Measurements from ENCODE around the gene ANKS4B. TPM values are rescaled to one million over a fixed set of nuclear protein-coding genes. Genes with fewer than 3 reads are reported as not detected.
"Not testable (repeated sequence)": the region's sequence is repeated elsewhere in the genome, so short reads cannot be mapped to it uniquely, and the experiment has no call there.

Gene ANKS4B
- total RNA-seq, 1 experiment from 2014 or later, result 3.2 TPM

GRCh38 chr16:21192991-21193390 is 40.5 kb upstream of the ANKS4B start:
- TF ChIP-seq CTCF (IDR thresholded peaks at IDR 0.05; ENCODE audit: unreplicated experiment), result no peak

GRCh38 chr16:21194771-21195301 is 38.7 kb upstream of the ANKS4B start:
- H3K27me3 Mint-ChIP-seq (ENCODE audit: unreplicated experiment), result peaks cover 15% of the 10 kb centered on the region
- no TSS peak for BruUV-seq (replicated peaks)
- no peak overlapping the region for H3K27ac Mint-ChIP-seq (ENCODE audit: unreplicated experiment)
- no peaks in the 10 kb centered on the region for H3K9me3 Mint-ChIP-seq (ENCODE audit: low read depth, unreplicated experiment)
- intact Hi-C loops (cut with micrococcal nuclease; ENCODE audit: unreplicated experiment), result no loop called here
- H3K4me3 Mint-ChIP-seq (ENCODE audit: low read depth, unreplicated experiment), result no peak overlapping the region
- no peaks in the 10 kb centered on the region for H3K36me3 Mint-ChIP-seq (ENCODE audit: insufficient read depth, unreplicated experiment)
- DNase-seq, result no peak
- H3K4me1 Mint-ChIP-seq (ENCODE audit: low read depth, unreplicated experiment), result peaks cover 9% of the 10 kb centered on the region
- no peak for TF ChIP-seq CTCF (IDR thresholded peaks at IDR 0.05; ENCODE audit: unreplicated experiment)
- CTCF ChIA-PET, result interaction anchor here (0.7 to 1.1 kb wide), 3 partner anchors 25 to 67 kb away, joined by 3 read pairs; partner anchors contain the start of gene LDAF1

More at GRCh38 chr16:21192991-21193390, 40.5 kb upstream of the ANKS4B start:
- Mint-ChIP-seq H3K27me3 (ENCODE audit: unreplicated experiment) (peaks cover 15% of the 10 kb centered on the region), H3K9me3 (ENCODE audit: low read depth, unreplicated experiment) (no peaks in the 10 kb centered on the region), H3K4me3 (ENCODE audit: low read depth, unreplicated experiment) (no peak overlapping the region), H3K36me3 (ENCODE audit: insufficient read depth, unreplicated experiment) (peaks cover 13% of the 10 kb centered on the region), H3K4me1 (ENCODE audit: low read depth, unreplicated experiment) (no peaks in the 10 kb centered on the region), H3K27ac (ENCODE audit: unreplicated experiment) (no peak overlapping the region)
- no TSS peak for BruUV-seq (replicated peaks)
- no peak for DNase-seq
- CTCF ChIA-PET, result interaction anchor here (0.5 to 1.5 kb wide), 2 partner anchors 51 to 108 kb away, joined by 4 to 9 read pairs; no protein-coding TSS in a partner anchor
- intact Hi-C loops (cut with micrococcal nuclease; ENCODE audit: unreplicated experiment), result no loop called here

- intact Hi-C loops (cut with micrococcal nuclease; ENCODE audit: unreplicated experiment); H3K4me3 Mint-ChIP-seq (ENCODE audit: low read depth, unreplicated experiment); BruUV-seq (replicated peaks); H3K36me3 Mint-ChIP-seq (ENCODE audit: insufficient read depth, unreplicated experiment); H3K9me3 Mint-ChIP-seq (ENCODE audit: low read depth, unreplicated experiment); H3K27ac Mint-ChIP-seq (ENCODE audit: unreplicated experiment); DNase-seq: not testable (repeated sequence)
- Mint-ChIP-seq H3K4me1 (ENCODE audit: low read depth, unreplicated experiment) (peaks cover 14% of the 10 kb centered on the region), H3K27me3 (ENCODE audit: unreplicated experiment) (peaks cover 15% of the 10 kb centered on the region)
- CTCF ChIA-PET, result interaction anchor here (0.7 to 1.1 kb wide), 3 partner anchors 24 to 66 kb away, joined by 3 read pairs; partner anchors contain the start of gene LDAF1
These were observed 38.2 kb upstream of the ANKS4B start for GRCh38 chr16:21195330-21195729.

GRCh38 chr16:21197112-21197511 is 36.4 kb upstream of the ANKS4B start:
- intact Hi-C loops (cut with micrococcal nuclease; ENCODE audit: unreplicated experiment), result no loop called here

More at GRCh38 chr16:21197112-21197511, 36.4 kb upstream of the ANKS4B start:
- TF ChIP-seq CTCF (IDR thresholded peaks at IDR 0.05; ENCODE audit: unreplicated experiment), result no peak
- H3K4me3 Mint-ChIP-seq (ENCODE audit: low read depth, unreplicated experiment), result no peak overlapping the region
- CTCF ChIA-PET, result interaction anchor here (0.5 kb wide), 1 partner anchor 1148 kb away, joined by 5 read pairs; no protein-coding TSS in a partner anchor
- H3K9me3 Mint-ChIP-seq (ENCODE audit: low read depth, unreplicated experiment), result no peaks in the 10 kb centered on the region
- DNase-seq, result no peak
- H3K36me3 Mint-ChIP-seq (ENCODE audit: insufficient read depth, unreplicated experiment), result no peaks in the 10 kb centered on the region
- H3K4me1 Mint-ChIP-seq (ENCODE audit: low read depth, unreplicated experiment), result peaks cover 15% of the 10 kb centered on the region
- H3K27ac Mint-ChIP-seq (ENCODE audit: unreplicated experiment), result no peak overlapping the region
- H3K27me3 Mint-ChIP-seq (ENCODE audit: unreplicated experiment), result peaks cover 8% of the 10 kb centered on the region
- BruUV-seq (replicated peaks), result no TSS peak
